CD14-positive monocyte (primary cell): ENCODE measurements around the gene SCP2. TPM values are rescaled to one million over a fixed set of nuclear protein-coding genes. Genes with fewer than 3 reads are reported as not detected.
A peak's percentile ranks its signal among the peaks of the same experiment; 100 is the strongest.

Source experiments
- DNase-seq, 3 donors: peaks; one replicate each; pipeline ENCODE4 v3.0.0-alpha.2; 2011 to 2022
- H2AFZ ChIP-seq: 2 replicates; pipeline ENCODE4 v1.6.0; 2012; ENCODE audit warnings: mild to moderate bottlenecking, low read depth, low read length, inconsistent platforms; ENCODE audit not compliant: insufficient read depth, poor library complexity, severe bottlenecking
- H3K27ac ChIP-seq, 2 donors: 1 replicate in 1 of 2; 2 replicates in 1 of 2; pipeline ENCODE4 v1.5.1; 2012 to 2013; ENCODE audit warnings: low read length in 2 of 2, control low read depth in 1 of 2, inconsistent platforms in 1 of 2, low read depth in 1 of 2, mild to moderate bottlenecking in 1 of 2
- H3K27me3 ChIP-seq, 2 donors: one replicate each; pipeline versions ENCODE4 v1.6.0 to v1.6.1; 2011 to 2013; ENCODE audit warnings: low read length in 2 of 2; ENCODE audit not compliant: control insufficient read depth in 2 of 2, insufficient read depth in 2 of 2
- H3K36me3 ChIP-seq, 2 donors: replicated peaks in 1 of 2; 1 replicate in 1 of 2; 2 replicates in 1 of 2; pipeline versions ENCODE4 v1.5.1 to v1.6.1; 2012 to 2013; ENCODE audit warnings: low read length in 2 of 2, control low read depth in 1 of 2, inconsistent platforms in 1 of 2, mild to moderate bottlenecking in 1 of 2; ENCODE audit not compliant: insufficient read depth in 2 of 2, control insufficient read depth in 1 of 2
- H3K4me1 ChIP-seq, 2 donors: 1 replicate in 1 of 2; 2 replicates in 1 of 2; pipeline versions ENCODE4 v1.5.1 to v1.6.1; 2012 to 2013; ENCODE audit warnings: low read length in 2 of 2, control low read depth in 1 of 2, inconsistent platforms in 1 of 2, mild to moderate bottlenecking in 1 of 2, moderate library complexity in 1 of 2; ENCODE audit not compliant: insufficient read depth in 2 of 2, control insufficient read depth in 1 of 2
- H3K4me2 ChIP-seq: replicated peaks from 2 replicates; pipeline ENCODE3; 2012; ENCODE audit warnings: low read length, moderate library complexity, mild to moderate bottlenecking; ENCODE audit not compliant: poor library complexity, severe bottlenecking; ENCODE audit errors: extremely low read depth
- H3K4me3 ChIP-seq, 3 experiments: fragments of 200-600 bp in 1 of 3; sonication (generic) in 1 of 3; replicated peaks in 1 of 3; 1 replicate in 2 of 3; 2 replicates in 1 of 3; pipeline ENCODE4 v1.5.1; 2011 to 2013; ENCODE audit warnings: low read length in 3 of 3, mild to moderate bottlenecking in 3 of 3, control low read depth in 2 of 3, low read depth in 2 of 3, inconsistent platforms in 1 of 3, moderate library complexity in 1 of 3
- H3K79me2 ChIP-seq: 2 replicates; pipeline ENCODE4 v1.6.0; 2012; ENCODE audit warnings: mild to moderate bottlenecking, control low read depth, inconsistent platforms, low read length, moderate library complexity; ENCODE audit not compliant: insufficient read depth
- H3K9ac ChIP-seq: 2 replicates; pipeline ENCODE4 v1.6.0; 2017; ENCODE audit warnings: low read length, mild to moderate bottlenecking; ENCODE audit not compliant: insufficient read depth, poor library complexity, severe bottlenecking
- H3K9me3 ChIP-seq, 2 donors: replicated peaks in 1 of 2; 1 replicate in 1 of 2; 2 replicates in 1 of 2; pipeline versions ENCODE4 v1.5.1 to v1.6.1; 2012 to 2013; ENCODE audit warnings: low read length in 2 of 2, control low read depth in 1 of 2; ENCODE audit not compliant: control insufficient read depth in 1 of 2, insufficient read depth in 1 of 2
- H4K20me1 ChIP-seq: 2 replicates; pipeline ENCODE4 v1.6.0; 2012; ENCODE audit warnings: mild to moderate bottlenecking, low read length, control low read depth, moderate library complexity; ENCODE audit not compliant: insufficient read depth
- H3K27ac Mint-ChIP-seq, 7 donors: one replicate each; pipeline ENCODE4 v1.8.0; 2020; ENCODE audit warnings: mild to moderate bottlenecking in 7 of 7, mixed read lengths in 7 of 7, moderate library complexity in 6 of 7, inconsistent platforms in 2 of 7
- H3K27me3 Mint-ChIP-seq, 3 donors: one replicate each; pipeline ENCODE4 v1.8.0; 2021 to 2022; ENCODE audit warnings: low read depth in 3 of 3, mild to moderate bottlenecking in 3 of 3, mixed read lengths in 3 of 3, moderate library complexity in 3 of 3, inconsistent platforms in 1 of 3
- H3K36me3 Mint-ChIP-seq, 2 donors: one replicate each; pipeline ENCODE4 v1.8.0; 2020; ENCODE audit warnings: mixed read lengths in 2 of 2, inconsistent platforms in 1 of 2, mild to moderate bottlenecking in 1 of 2
- H3K4me1 Mint-ChIP-seq: one replicate; pipeline ENCODE4 v1.8.0; 2020; ENCODE audit warnings: mild to moderate bottlenecking, mixed read lengths
- H3K4me3 Mint-ChIP-seq, 2 donors: one replicate each; pipeline ENCODE4 v1.8.0; 2020; ENCODE audit warnings: mild to moderate bottlenecking in 2 of 2, mixed read lengths in 2 of 2, moderate library complexity in 1 of 2
- H3K9me3 Mint-ChIP-seq, 7 donors: one replicate each; pipeline ENCODE4 v1.8.0; 2020 to 2022; ENCODE audit warnings: mixed read lengths in 7 of 7, mild to moderate bottlenecking in 6 of 7, moderate library complexity in 6 of 7, inconsistent platforms in 2 of 7
- CTCF ChIP-seq: fragments of 200-600 bp; IDR thresholded peaks from one replicate; pipeline ENCODE4 v1.8.0; 2022; ENCODE audit warnings: antibody characterized with exemption, mild to moderate bottlenecking
- WGBS: methylation state at CpG from one replicate; pipeline ENCODE4 v1.1.5; 2013; ENCODE audit warnings: missing lambda C conversion rate; ENCODE audit not compliant: insufficient coverage; 5-methylcytosine and 5-hydroxymethylcytosine counted together
- intact Hi-C, 2 donors: fragments of 100-400 bp; cut with micrococcal nuclease; formaldehyde crosslinking; loops; one replicate each; pipeline versions ENCODE4 v1.15.0 to v1.15.1; 2023
- polyA plus RNA-seq, 3 donors: library from polyadenylated mRNA; depleted of rRNA in 1 of 3; unstranded in 2 of 3; stranded (reverse) in 1 of 3; fragments of 300-500 nt in 2 of 3; fragments of >200 nt in 1 of 3; fragmentation: Illumina TruSeq in 2 of 3; gene quantifications; 1 replicate in 2 of 3; 2 replicates in 1 of 3; pipeline ENCODE4 v1.2.3, GENCODE V29; 2012 to 2021

SCP2 gene
- polyA plus RNA-seq, 3 donors: 56.3 to 197 (median 156) TPM

- Histone ChIP-seq H3K27me3 (no peaks in the 10 kb centered on the region), H3K9me3 (no peaks in the 10 kb centered on the region), H3K27ac (no peak overlapping the region), H3K4me1 (no peaks in the 10 kb centered on the region), H3K36me3 (no peaks in the 10 kb centered on the region), H2AFZ (no peak overlapping the region), H4K20me1 (no peaks in the 10 kb centered on the region), H3K9ac (no peak overlapping the region), H3K79me2 (no peaks in the 10 kb centered on the region), H3K4me3 (no peak overlapping the region), H3K4me2 (no peak overlapping the region)
- no peak for TF ChIP-seq CTCF
- Mint-ChIP-seq H3K27ac (peak overlapping the region in 1 of 7 donors; percentile 25), H3K4me3 (no peak overlapping the region), H3K9me3 (peaks cover 0 to 4% (median 0%) of the 10 kb centered on the region in 7 donors), H3K4me1 (peaks cover 1% of the 10 kb centered on the region), H3K27me3 (peaks cover 0 to 1% (median 0%) of the 10 kb centered on the region in 3 donors), H3K36me3 (peaks cover 27 to 48% of the 10 kb centered on the region in 2 donors)
- WGBS: 100% methylated on average over 1 of the region's 2 CpGs
- intact Hi-C loops: no loop called here
- no peak for DNase-seq
Measured at GRCh38 chr1:52952112-52952511, 25.0 kb downstream of the SCP2 start.

GRCh38 chr1:52955129-52955970 lies 28.3 kb downstream of the SCP2 start:
- H3K4me2 ChIP-seq: no peak overlapping the region
- intact Hi-C loops: no loop called here
- no peak overlapping the region for H2AFZ ChIP-seq
- no peaks in the 10 kb centered on the region for H3K27me3 ChIP-seq
- peaks cover 43 to 53% of the 10 kb centered on the region in 2 donors for H3K36me3 Mint-ChIP-seq
- no peak for DNase-seq
- H3K4me3 Mint-ChIP-seq: no peak overlapping the region
- no CpG with 5 or more reads among the region's 6 CpGs for whole genome bisulfite sequencing
- H4K20me1 ChIP-seq: no peaks in the 10 kb centered on the region
- no peak overlapping the region for H3K27ac Mint-ChIP-seq
- TF ChIP-seq CTCF: no peak
- no peak overlapping the region for H3K27ac ChIP-seq
- H3K9me3 ChIP-seq: no peaks in the 10 kb centered on the region
- no peaks in the 10 kb centered on the region for H3K36me3 ChIP-seq
- no peaks in the 10 kb centered on the region for H3K4me1 ChIP-seq
- H3K79me2 ChIP-seq: no peaks in the 10 kb centered on the region
- H3K4me3 ChIP-seq: no peak overlapping the region
- H3K9me3 Mint-ChIP-seq: peaks cover 0 to 3% (median 0%) of the 10 kb centered on the region in 7 donors
- H3K9ac ChIP-seq: no peak overlapping the region
- H3K4me1 Mint-ChIP-seq: no peaks in the 10 kb centered on the region
- peaks cover 0 to 3% (median 1%) of the 10 kb centered on the region in 3 donors for H3K27me3 Mint-ChIP-seq
